Testis (tissue), 3 donors: ENCODE results near the gene PARVG. TPM values are rescaled to one million over a fixed set of nuclear protein-coding genes. Genes with fewer than 3 reads are reported as not detected.

Experiments used
- DNase-seq: peaks from one replicate; pipeline ENCODE4 v3.0.0-alpha.2; 2019
- H3K27ac ChIP-seq, 2 donors: fragments of 200-600 bp; sonication (generic); one replicate each; pipeline ENCODE4 v1.5.1; 2019
- H3K27me3 ChIP-seq: fragments of 200-600 bp; sonication (generic); one replicate; pipeline ENCODE4 v1.5.1; 2019
- H3K36me3 ChIP-seq: fragments of 200-600 bp; sonication (generic); one replicate; pipeline ENCODE4 v1.5.1; 2017; ENCODE audit warnings: low read depth; ENCODE audit errors: missing control alignments
- H3K4me1 ChIP-seq: fragments of 200-600 bp; sonication (generic); one replicate; pipeline ENCODE4 v1.5.1; 2019
- H3K4me3 ChIP-seq, 2 donors: fragments of 200-600 bp; sonication (generic); one replicate each; pipeline ENCODE4 v1.5.1; 2017 to 2019
- H3K9me3 ChIP-seq: fragments of 200-600 bp; sonication (generic); one replicate; pipeline ENCODE4 v1.5.1; 2017
- POLR2A ChIP-seq: fragments of 450-650 bp; IDR thresholded peaks from one replicate; pipeline ENCODE4 v1.6.1; 2017; ENCODE audit warnings: antibody characterized with exemption, mild to moderate bottlenecking, moderate library complexity
- WGBS, 2 donors: methylation state at CpG; one replicate each; pipeline ENCODE4 v1.1.5; 2018; 5-methylcytosine and 5-hydroxymethylcytosine counted together
- intact Hi-C: fragments of 100-400 bp; cut with DNase I; formaldehyde crosslinking; loops from one replicate; pipeline ENCODE4 v1.15.1; 2023; ENCODE audit warnings: low total_unique reads
- polyA plus RNA-seq: library from polyadenylated mRNA; stranded (reverse); fragments of 350-450 nt; fragmentation: Illumina TruSeq; extraction: RNeasy Lipid Tissue Mini Kit (QIAGEN cat#74804); gene quantifications from one replicate; pipeline ENCODE4 v1.2.3, GENCODE V29; 2014; ENCODE audit warnings: low read depth, low replicate concordance; ENCODE audit not compliant: insufficient read depth
- total RNA-seq, 2 donors: library from RNA; depleted of rRNA; stranded (reverse); fragments of >200 nt; gene quantifications; one replicate each; pipeline ENCODE4 v1.2.3, GENCODE V29; 2016
- TF ChIP-seq, protein P1 (sequence below), 3 experiments: fragments of 450-650 bp in 2 of 3; fragments of 200-600 bp in 1 of 3; sonication (generic) in 1 of 3; IDR thresholded peaks; one replicate each; pipeline ENCODE4 v1.5.1; 2016 to 2019; ENCODE audit warnings: antibody characterized with exemption in 3 of 3, mild to moderate bottlenecking in 2 of 3, moderate library complexity in 1 of 3

The PARVG gene
- total and polyA plus RNA-seq, 3 donors from 2014 or later, result 7.2 to 14.1 (median 9.7) TPM

DNA sequence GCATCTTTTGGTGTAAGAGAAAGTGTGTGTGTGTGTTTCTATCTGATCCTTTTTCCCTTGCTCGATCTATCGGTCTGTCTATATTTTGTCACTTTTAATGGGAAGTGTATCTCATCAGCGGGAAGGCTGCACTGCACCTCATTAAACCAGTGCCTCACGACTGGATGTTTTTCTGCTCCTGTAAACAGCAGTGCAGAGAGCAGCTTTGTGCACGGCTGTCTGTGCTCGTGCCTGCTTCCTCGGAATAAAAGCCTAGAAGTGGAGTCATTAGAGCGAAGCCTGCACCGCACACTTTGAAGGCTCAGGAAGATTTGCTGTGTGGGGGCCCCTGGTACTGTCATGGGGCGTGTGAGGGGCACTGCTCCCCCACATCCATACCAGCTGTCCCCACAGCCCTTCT lies 27.0 kb upstream of the PARVG start:
- Histone ChIP-seq H3K36me3 (no peaks in the 10 kb centered on the region), H3K27me3 (no peaks in the 10 kb centered on the region), H3K27ac (no peak overlapping the region), H3K4me3 (no peak overlapping the region), H3K4me1 (peaks cover 5% of the 10 kb centered on the region), H3K9me3 (no peaks in the 10 kb centered on the region)
- no peak for DNase-seq
- intact Hi-C loops, result no loop called here
- WGBS, 2 donors, result 85 to 87% methylated on average over 10 of the region's 10 CpGs
- TF ChIP-seq, protein P1, sequence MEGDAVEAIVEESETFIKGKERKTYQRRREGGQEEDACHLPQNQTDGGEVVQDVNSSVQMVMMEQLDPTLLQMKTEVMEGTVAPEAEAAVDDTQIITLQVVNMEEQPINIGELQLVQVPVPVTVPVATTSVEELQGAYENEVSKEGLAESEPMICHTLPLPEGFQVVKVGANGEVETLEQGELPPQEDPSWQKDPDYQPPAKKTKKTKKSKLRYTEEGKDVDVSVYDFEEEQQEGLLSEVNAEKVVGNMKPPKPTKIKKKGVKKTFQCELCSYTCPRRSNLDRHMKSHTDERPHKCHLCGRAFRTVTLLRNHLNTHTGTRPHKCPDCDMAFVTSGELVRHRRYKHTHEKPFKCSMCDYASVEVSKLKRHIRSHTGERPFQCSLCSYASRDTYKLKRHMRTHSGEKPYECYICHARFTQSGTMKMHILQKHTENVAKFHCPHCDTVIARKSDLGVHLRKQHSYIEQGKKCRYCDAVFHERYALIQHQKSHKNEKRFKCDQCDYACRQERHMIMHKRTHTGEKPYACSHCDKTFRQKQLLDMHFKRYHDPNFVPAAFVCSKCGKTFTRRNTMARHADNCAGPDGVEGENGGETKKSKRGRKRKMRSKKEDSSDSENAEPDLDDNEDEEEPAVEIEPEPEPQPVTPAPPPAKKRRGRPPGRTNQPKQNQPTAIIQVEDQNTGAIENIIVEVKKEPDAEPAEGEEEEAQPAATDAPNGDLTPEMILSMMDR (IDR thresholded peaks at IDR 0.05), result no peak
- TF ChIP-seq POLR2A, result no peak

DNA sequence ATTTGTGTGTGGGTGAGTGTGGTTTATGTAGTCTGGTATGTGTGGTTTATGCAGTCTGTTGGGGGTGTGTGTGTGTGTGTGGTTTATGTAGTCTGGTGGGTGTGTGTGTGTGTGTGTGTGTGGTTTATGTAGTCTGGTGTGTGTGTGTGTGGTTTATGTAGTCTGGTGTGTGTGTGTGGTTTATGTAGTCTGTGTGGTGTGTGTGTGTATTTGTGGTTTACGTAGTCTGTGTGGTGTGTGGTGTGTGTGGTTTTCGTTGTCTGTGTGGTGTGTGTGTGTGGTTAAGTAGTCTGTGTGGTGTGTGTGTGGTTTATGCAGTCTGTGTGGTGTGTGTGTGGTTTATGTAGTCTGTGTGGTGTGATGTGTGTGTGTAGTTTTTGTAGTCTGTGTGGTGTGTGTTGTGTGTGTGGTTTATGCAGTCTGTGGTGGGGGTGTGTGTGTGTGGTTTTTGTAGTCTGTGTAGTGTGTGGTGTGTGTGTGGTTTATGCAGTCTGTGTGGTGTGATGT lies 26.2 kb upstream of the PARVG start:
- 89 to 93% methylated on average over 2 of the region's 2 CpGs for WGBS, 2 donors
- DNase-seq, result no peak
- Histone ChIP-seq H3K27ac (no peak overlapping the region), H3K4me3 (no peak overlapping the region), H3K27me3 (no peaks in the 10 kb centered on the region), H3K4me1 (peaks cover 12% of the 10 kb centered on the region), H3K36me3 (no peaks in the 10 kb centered on the region), H3K9me3 (no peaks in the 10 kb centered on the region)
- TF ChIP-seq POLR2A, result no peak
- TF ChIP-seq, protein P1 (IDR thresholded peaks at IDR 0.05), result no peak
- intact Hi-C loops, result no loop called here

DNA sequence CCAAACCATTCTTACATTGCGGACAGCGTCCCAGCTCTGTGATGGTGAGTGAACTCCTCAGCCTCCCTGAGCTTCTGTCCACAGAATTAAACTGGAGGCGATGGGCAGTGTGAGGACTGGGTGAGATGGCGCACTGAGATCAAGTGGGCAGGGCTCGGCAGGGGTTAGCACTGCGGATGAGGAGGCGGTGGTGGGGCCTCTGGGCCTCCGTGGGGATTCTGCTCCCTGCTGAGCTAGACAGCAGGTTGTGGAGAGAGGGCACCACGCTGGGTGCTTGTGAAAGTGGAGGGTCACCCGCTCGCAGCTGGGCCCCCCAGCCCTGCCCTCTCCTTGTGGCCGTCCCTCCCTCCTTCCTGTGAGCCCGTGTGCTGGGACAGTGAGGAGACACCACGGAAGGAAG lies 25.6 kb upstream of the PARVG start:
- Histone ChIP-seq H3K36me3 (no peaks in the 10 kb centered on the region), H3K27ac (no peak overlapping the region), H3K27me3 (no peaks in the 10 kb centered on the region), H3K4me3 (no peak overlapping the region), H3K4me1 (peaks cover 12% of the 10 kb centered on the region), H3K9me3 (no peaks in the 10 kb centered on the region)
- WGBS, 2 donors, result 89 to 95% methylated on average over 14 of the region's 14 CpGs
- intact Hi-C loops, result no loop called here
- no peak for DNase-seq
- no peak for TF ChIP-seq POLR2A
- TF ChIP-seq, protein P1 (IDR thresholded peaks at IDR 0.05), result no peak

DNA sequence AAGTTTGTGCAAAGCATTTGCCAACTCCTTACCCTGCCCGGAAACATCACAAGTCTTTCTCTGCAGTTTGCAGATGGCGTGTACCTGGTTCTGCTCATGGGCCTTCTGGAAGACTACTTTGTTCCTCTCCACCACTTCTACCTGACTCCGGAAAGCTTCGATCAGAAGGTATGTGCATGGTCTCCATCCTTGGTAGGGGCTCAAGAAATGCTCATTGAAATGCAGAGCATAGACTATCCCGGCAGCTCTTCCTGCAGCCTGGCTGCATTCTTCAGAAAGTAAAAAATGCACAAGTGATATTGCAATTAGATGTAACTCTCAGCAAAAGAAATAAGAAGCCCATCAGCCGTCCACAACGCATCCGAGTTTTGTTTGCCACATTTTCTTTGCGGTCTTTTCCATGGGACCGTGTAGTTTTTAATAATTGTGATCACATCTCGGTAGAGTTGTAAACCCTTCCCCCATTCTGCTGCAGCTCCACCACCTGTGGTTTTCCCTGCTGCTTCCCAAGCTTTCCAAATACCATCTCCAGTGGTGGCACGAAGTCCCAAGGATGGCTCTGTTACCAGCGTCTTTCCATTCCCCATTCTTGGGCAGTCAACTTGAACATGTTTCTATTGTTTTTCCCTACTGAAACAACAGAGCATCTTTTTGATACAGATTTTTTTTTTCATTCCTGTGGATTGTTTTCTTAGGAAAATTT lies 22.7 kb upstream of the PARVG start:
- 95 to 96% methylated on average over 13 of the region's 13 CpGs for WGBS, 2 donors
- H3K27ac ChIP-seq, result no peak overlapping the region
- DNase-seq, result no peak

More for the DNA sequence above, 22.7 kb upstream of the PARVG start:
- no peaks in the 10 kb centered on the region for H3K36me3 ChIP-seq
- no peak overlapping the region for H3K4me3 ChIP-seq
- no peaks in the 10 kb centered on the region for H3K9me3 ChIP-seq
- H3K27me3 ChIP-seq, result no peaks in the 10 kb centered on the region
- H3K4me1 ChIP-seq, result peaks cover 15% of the 10 kb centered on the region
- TF ChIP-seq POLR2A, result no peak
- TF ChIP-seq, protein P1 (IDR thresholded peaks at IDR 0.05), result no peak
- intact Hi-C loops, result no loop called here
